DOHH2 (cell line): ENCODE results near the gene CYTH4.

Source experiments
- H3F3A ChIP-seq: fragments of 200-600 bp; sonication (generic), shearing (Covaris generic); 2 replicates; pipeline ENCODE4 v1.6.0; 2016; ENCODE audit warnings: antibody characterized with exemption, mild to moderate bottlenecking; ENCODE audit not compliant: control insufficient read depth, insufficient read depth
- H3K27ac ChIP-seq: fragments of 200-600 bp; sonication (generic); 2 replicates; pipeline ENCODE4 v1.5.1; 2014; ENCODE audit warnings: low read depth, mild to moderate bottlenecking, low read length, moderate library complexity
- H3K27me3 ChIP-seq: fragments of 200-600 bp; sonication (generic); 2 replicates; pipeline ENCODE4 v1.6.1; 2014; ENCODE audit warnings: mild to moderate bottlenecking, low read length, mixed read lengths; ENCODE audit not compliant: control insufficient read depth
- H3K36me3 ChIP-seq: fragments of 200-600 bp; sonication (generic); 2 replicates; pipeline ENCODE4 v1.6.1; 2014; ENCODE audit warnings: mild to moderate bottlenecking, low read length, moderate library complexity, mixed read lengths; ENCODE audit not compliant: control insufficient read depth
- H3K4me1 ChIP-seq: fragments of 200-600 bp; sonication (generic); 2 replicates; pipeline ENCODE4 v1.6.1; 2014; ENCODE audit warnings: mild to moderate bottlenecking, low read length, mixed read lengths; ENCODE audit not compliant: control insufficient read depth
- H3K4me2 ChIP-seq: fragments of 200-600 bp; sonication (generic); 2 replicates; pipeline ENCODE4 v1.6.0; 2014; ENCODE audit warnings: mild to moderate bottlenecking, low read length, moderate library complexity
- H3K4me3 ChIP-seq: fragments of 200-600 bp; sonication (generic); 2 replicates; pipeline ENCODE4 v1.5.1; 2014; ENCODE audit warnings: mild to moderate bottlenecking, low read length, mixed read lengths
- H3K79me2 ChIP-seq: fragments of 200-600 bp; sonication (generic); 2 replicates; pipeline ENCODE4 v1.6.1; 2014; ENCODE audit warnings: mild to moderate bottlenecking, low read length, mixed read lengths; ENCODE audit not compliant: control insufficient read depth
- H3K9me2 ChIP-seq: fragments of 200-600 bp; sonication (generic); replicated peaks from 2 replicates; pipeline ENCODE4 v1.6.1; 2014; ENCODE audit warnings: mild to moderate bottlenecking, low read length, mixed read lengths; ENCODE audit not compliant: control insufficient read depth
- H3K9me3 ChIP-seq: fragments of 200-600 bp; sonication (generic); 2 replicates; pipeline ENCODE4 v1.6.1; 2014; ENCODE audit warnings: antibody characterized with exemption, low read length, mixed read lengths; ENCODE audit not compliant: control insufficient read depth, insufficient read depth
- H4K20me1 ChIP-seq: fragments of 200-600 bp; sonication (generic); 2 replicates; pipeline ENCODE4 v1.6.0; 2014; ENCODE audit warnings: low read depth, mild to moderate bottlenecking, antibody characterized with exemption, low read length, moderate library complexity; ENCODE audit not compliant: control insufficient read depth, insufficient read depth
- EZH2phosphoT487 ChIP-seq: fragments of 200-600 bp; sonication (generic); IDR thresholded peaks from 2 replicates; pipeline ENCODE4 v1.6.1; 2017; ENCODE audit warnings: borderline replicate concordance, mild to moderate bottlenecking, antibody characterized with exemption, low read length, moderate library complexity, mixed read lengths
- TF ChIP-seq, protein P1 (sequence below): fragments of 200-600 bp; sonication (generic); IDR thresholded peaks from one replicate; pipeline ENCODE4 v1.5.1; 2014; ENCODE audit warnings: antibody characterized with exemption, mild to moderate bottlenecking, low read depth, low read length; ENCODE audit not compliant: poor library complexity, severe bottlenecking

The CYTH4 gene

DNA sequence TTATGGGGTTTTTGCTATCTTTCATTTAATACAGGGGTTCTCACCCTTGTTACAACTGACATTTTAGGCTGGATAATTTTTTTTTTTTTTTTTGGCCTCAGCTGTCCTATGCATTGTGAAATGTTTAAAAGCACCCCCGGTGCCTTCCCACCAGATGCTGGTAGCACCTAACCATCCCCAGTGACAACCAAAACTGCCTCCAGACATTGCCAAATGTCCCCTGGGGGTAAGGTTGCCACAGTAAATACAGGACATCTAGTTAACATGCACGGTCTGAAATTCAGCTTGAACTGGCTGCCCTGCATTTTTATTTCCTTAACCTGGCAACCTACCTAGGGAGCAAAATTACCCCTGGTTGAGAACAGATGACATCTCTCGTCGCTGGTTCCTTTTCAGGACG is 72.4 kb downstream of the CYTH4 start:
- Histone ChIP-seq H3K27me3 (0 out of 2 replicates have a peak, but pooled peaks cover 3% of the 10 kb centered on the region), H3K27ac (no peak overlapping the region), H3F3A (no peaks in the 10 kb centered on the region), H3K9me3 (no peaks in the 10 kb centered on the region), H3K36me3 (no peaks in the 10 kb centered on the region), H3K4me3 (no peak overlapping the region), H3K79me2 (no peaks in the 10 kb centered on the region), H4K20me1 (no peaks in the 10 kb centered on the region), H3K4me1 (no peaks in the 10 kb centered on the region), H3K9me2 (no peaks in the 10 kb centered on the region), H3K4me2 (no peak overlapping the region)
- TF ChIP-seq EZH2phosphoT487: no peak
- TF ChIP-seq, protein P1, sequence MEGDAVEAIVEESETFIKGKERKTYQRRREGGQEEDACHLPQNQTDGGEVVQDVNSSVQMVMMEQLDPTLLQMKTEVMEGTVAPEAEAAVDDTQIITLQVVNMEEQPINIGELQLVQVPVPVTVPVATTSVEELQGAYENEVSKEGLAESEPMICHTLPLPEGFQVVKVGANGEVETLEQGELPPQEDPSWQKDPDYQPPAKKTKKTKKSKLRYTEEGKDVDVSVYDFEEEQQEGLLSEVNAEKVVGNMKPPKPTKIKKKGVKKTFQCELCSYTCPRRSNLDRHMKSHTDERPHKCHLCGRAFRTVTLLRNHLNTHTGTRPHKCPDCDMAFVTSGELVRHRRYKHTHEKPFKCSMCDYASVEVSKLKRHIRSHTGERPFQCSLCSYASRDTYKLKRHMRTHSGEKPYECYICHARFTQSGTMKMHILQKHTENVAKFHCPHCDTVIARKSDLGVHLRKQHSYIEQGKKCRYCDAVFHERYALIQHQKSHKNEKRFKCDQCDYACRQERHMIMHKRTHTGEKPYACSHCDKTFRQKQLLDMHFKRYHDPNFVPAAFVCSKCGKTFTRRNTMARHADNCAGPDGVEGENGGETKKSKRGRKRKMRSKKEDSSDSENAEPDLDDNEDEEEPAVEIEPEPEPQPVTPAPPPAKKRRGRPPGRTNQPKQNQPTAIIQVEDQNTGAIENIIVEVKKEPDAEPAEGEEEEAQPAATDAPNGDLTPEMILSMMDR: no peak

DNA sequence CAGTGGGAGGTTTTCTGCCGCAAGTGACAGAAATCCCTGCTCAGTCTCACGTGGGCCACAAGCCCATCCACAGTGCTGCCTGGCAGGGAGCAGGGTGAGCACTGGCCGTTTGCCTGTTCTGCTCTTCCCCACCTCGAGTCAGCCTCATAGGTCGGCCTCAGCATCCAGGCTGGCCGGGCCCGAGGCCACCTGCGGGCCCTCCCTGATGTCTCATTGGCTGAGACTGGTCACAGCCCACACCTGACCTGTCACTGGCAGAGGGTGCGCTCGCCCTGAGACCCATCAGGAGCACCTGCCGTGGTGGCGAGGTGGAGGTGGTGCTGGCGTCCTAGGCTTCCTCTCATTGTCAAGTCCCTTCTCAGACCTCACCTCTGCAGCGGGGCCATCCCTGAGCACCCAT is 72.9 kb downstream of the CYTH4 start:
- H3K4me3 ChIP-seq: no peak overlapping the region
- H3K9me2 ChIP-seq: no peaks in the 10 kb centered on the region
- no peaks in the 10 kb centered on the region for H3K36me3 ChIP-seq
- H3K4me1 ChIP-seq: no peaks in the 10 kb centered on the region
- no peaks in the 10 kb centered on the region for H3F3A ChIP-seq
- TF ChIP-seq EZH2phosphoT487: no peak
- TF ChIP-seq, protein P1: no peak
- H3K27ac ChIP-seq: no peak overlapping the region
- no peaks in the 10 kb centered on the region for H4K20me1 ChIP-seq
- no peaks in the 10 kb centered on the region for H3K9me3 ChIP-seq
- H3K27me3 ChIP-seq: 0 out of 2 replicates have a peak, but pooled peaks cover 3% of the 10 kb centered on the region
- no peak overlapping the region for H3K4me2 ChIP-seq
- H3K79me2 ChIP-seq: no peaks in the 10 kb centered on the region

DNA sequence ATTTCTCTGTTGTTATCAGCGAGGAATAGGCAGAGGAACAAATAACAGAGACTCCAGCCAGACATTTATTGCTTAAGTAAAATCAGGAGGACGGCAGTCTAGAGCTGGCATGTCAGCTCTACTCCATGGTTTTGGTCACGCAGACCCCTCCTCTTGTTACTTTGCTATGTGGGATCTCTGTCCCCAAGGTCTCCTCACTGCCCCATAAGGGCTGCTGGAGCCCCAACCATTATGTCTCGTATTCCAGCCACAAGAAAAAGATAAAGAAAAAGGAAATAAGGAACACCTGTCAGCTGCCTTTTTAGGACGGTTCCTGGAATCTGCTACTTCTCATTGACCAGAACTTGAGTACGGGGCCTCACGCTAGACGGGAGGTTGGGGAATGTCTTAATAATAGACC is 74.6 kb downstream of the CYTH4 start:
- no peak for TF ChIP-seq EZH2phosphoT487
- TF ChIP-seq, protein P1: no peak
- Histone ChIP-seq H3K9me3 (no peaks in the 10 kb centered on the region), H3K4me1 (peaks cover 8% of the 10 kb centered on the region), H3K9me2 (no peaks in the 10 kb centered on the region), H3K27me3 (0 out of 2 replicates have a peak, but pooled peaks cover 3% of the 10 kb centered on the region), H3F3A (no peaks in the 10 kb centered on the region), H3K27ac (no peak overlapping the region), H4K20me1 (no peaks in the 10 kb centered on the region), H3K4me3 (no peak overlapping the region), H3K36me3 (no peaks in the 10 kb centered on the region), H3K4me2 (no peak overlapping the region), H3K79me2 (no peaks in the 10 kb centered on the region)
